Suprapubic skin (tissue), 4 donors: ENCODE results near the gene NF1.

Experiments
- CTCF ChIP-seq, 2 donors: fragments of 200-600 bp in 1 of 2; fragments of 450-650 bp in 1 of 2; sonication (generic) in 1 of 2; IDR thresholded peaks; one replicate each; pipeline ENCODE4 v1.5.1; 2016 to 2019; ENCODE audit warnings: antibody characterized with exemption in 2 of 2, mild to moderate bottlenecking in 1 of 2, moderate library complexity in 1 of 2
- POLR2A ChIP-seq, 2 donors: fragments of 450-650 bp; IDR thresholded peaks; one replicate each; pipeline ENCODE4 v1.6.1; 2017; ENCODE audit warnings: antibody characterized with exemption in 2 of 2, mild to moderate bottlenecking in 2 of 2, moderate library complexity in 2 of 2
- POLR2AphosphoS5 ChIP-seq, 3 donors: sonication (generic); formaldehyde crosslinking; IDR thresholded peaks; one replicate each; pipeline ENCODE4 v1.6.1; 2017; ENCODE audit warnings: antibody characterized with exemption in 3 of 3

GRCh38 chr17:31158746-31159377 is 64.1 kb downstream of the NF1 start:
- TF ChIP-seq CTCF (IDR thresholded peaks at IDR 0.05) (no peak), POLR2A (IDR thresholded peaks at IDR 0.05) (no peak), POLR2AphosphoS5 (IDR thresholded peaks at IDR 0.05) (no peak)
